Activated T-helper 2 cell treated with anti-CD3 and anti-CD28 coated beads, Interferon-gamma antibody, Interleukin-2, Interleukin-4, amounts not matched to agents 10 μg/mL and 5 μg/mL and 100 μg/mL, durations not matched to agents 14 hours and 24 hours and 36 hours (primary cell): ENCODE results near the gene NPTN. TPM values are rescaled to one million over a fixed set of nuclear protein-coding genes. Genes with fewer than 3 reads are reported as not detected.

ENCODE experiments used
- DNase-seq: peaks from one replicate; pipeline ENCODE4 v3.0.0; 2021; ENCODE audit warnings: low spot score
- H3K27ac Mint-ChIP-seq: one replicate; pipeline ENCODE4 v1.8.0; 2021; ENCODE audit warnings: mixed read lengths
- H3K27me3 Mint-ChIP-seq: one replicate; pipeline ENCODE4 v1.8.0; 2021; ENCODE audit warnings: low read depth, mixed read lengths
- H3K36me3 Mint-ChIP-seq: one replicate; pipeline ENCODE4 v1.8.0; 2021; ENCODE audit warnings: low read depth, mixed read lengths
- H3K4me1 Mint-ChIP-seq: one replicate; pipeline ENCODE4 v1.8.0; 2021; ENCODE audit warnings: low read depth, mixed read lengths
- H3K4me3 Mint-ChIP-seq: one replicate; pipeline ENCODE4 v1.8.0; 2021; ENCODE audit warnings: low read depth, mild to moderate bottlenecking, moderate library complexity, mixed read lengths
- H3K9me3 Mint-ChIP-seq: one replicate; pipeline ENCODE4 v1.8.0; 2021; ENCODE audit warnings: mixed read lengths
- intact Hi-C: fragments of 100-400 bp; cut with micrococcal nuclease; formaldehyde crosslinking; loops from one replicate; pipeline ENCODE4 v1.15.1; 2023
- total RNA-seq: library from RNA; stranded (reverse); gene quantifications from 2 replicates; pipeline ENCODE4 v1.2.3, GENCODE V29; 2022

NPTN gene
- total RNA-seq, 1 donor from 2014 or later, result 76.6 TPM

DNA sequence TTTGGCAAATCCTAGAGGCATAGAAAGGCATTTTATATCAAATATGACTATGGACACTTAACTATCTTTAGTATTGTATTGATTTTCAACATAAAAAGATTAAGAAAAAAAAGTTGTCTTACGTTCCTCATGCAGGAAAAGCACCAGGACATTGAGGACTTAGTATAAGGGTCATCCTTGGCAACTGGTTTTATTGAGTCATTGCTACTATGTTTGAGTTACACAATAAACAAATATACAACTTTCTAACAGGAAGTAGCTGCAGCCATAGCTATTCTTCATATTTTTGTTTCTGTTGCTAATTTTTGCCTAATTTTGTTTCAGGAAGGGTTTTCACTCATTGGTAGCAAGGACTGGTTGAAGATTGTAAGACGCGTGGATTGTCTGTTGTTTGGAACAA, 93.0 kb downstream of the NPTN start:
- Mint-ChIP-seq H3K9me3 (no peaks in the 10 kb centered on the region), H3K27me3 (peaks cover 3% of the 10 kb centered on the region), H3K36me3 (no peaks in the 10 kb centered on the region), H3K27ac (no peak overlapping the region), H3K4me1 (no peaks in the 10 kb centered on the region), H3K4me3 (no peak overlapping the region)
- DNase-seq, result no peak
- intact Hi-C loops, result no loop called here

- H3K9me3 Mint-ChIP-seq, result no peaks in the 10 kb centered on the region
- DNase-seq, result no peak
- no peaks in the 10 kb centered on the region for H3K36me3 Mint-ChIP-seq
- no peak overlapping the region for H3K27ac Mint-ChIP-seq
- H3K4me3 Mint-ChIP-seq, result no peak overlapping the region
- intact Hi-C loops, result no loop called here
- no peaks in the 10 kb centered on the region for H3K4me1 Mint-ChIP-seq
- H3K27me3 Mint-ChIP-seq, result peaks cover 3% of the 10 kb centered on the region
Measured at GRCh38 chr15:73539212-73540128, 93.7 kb downstream of the NPTN start.

DNA sequence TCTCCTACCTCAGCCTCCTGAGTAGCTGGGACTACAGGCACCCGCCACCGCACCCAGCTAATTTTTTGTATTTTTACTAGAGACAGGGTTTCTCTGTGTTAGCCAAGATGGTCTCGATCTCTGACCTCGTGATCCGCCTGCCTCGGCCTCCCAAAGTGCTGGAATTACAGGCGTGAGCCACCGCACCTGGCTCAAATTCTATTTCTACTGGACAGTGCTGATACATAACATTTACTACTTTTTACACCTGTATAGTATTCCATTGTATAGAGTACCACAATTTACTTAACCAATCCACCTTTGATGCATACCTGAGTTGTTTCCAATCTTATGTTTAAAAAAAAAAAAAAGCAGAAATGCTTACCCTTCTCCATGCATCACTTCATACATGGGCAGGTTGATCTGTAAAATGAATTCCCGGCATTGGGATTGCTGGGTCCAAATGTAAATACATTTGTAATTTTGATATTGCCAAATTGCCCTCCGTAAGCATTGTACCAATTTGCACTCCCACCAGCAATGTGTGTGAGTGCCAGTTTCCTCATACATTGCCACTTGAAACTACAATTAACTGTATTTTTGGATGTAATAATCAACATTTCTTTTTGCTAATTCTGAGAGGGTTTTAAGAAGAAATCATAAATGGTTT, 94.5 kb downstream of the NPTN start:
- intact Hi-C loops, result no loop called here
- Mint-ChIP-seq H3K9me3 (no peaks in the 10 kb centered on the region), H3K36me3 (no peaks in the 10 kb centered on the region), H3K27me3 (peaks cover 3% of the 10 kb centered on the region), H3K4me3 (no peak overlapping the region), H3K27ac (no peak overlapping the region), H3K4me1 (no peaks in the 10 kb centered on the region)
- no peak for DNase-seq

- no peak overlapping the region for H3K27ac Mint-ChIP-seq
- intact Hi-C loops, result no loop called here
- no peaks in the 10 kb centered on the region for H3K9me3 Mint-ChIP-seq
- H3K36me3 Mint-ChIP-seq, result no peaks in the 10 kb centered on the region
- peaks cover 3% of the 10 kb centered on the region for H3K27me3 Mint-ChIP-seq
- H3K4me1 Mint-ChIP-seq, result no peaks in the 10 kb centered on the region
- H3K4me3 Mint-ChIP-seq, result no peak overlapping the region
- no peak for DNase-seq
Measured at GRCh38 chr15:73538123-73538522, 95.1 kb downstream of the NPTN start.

GRCh38 chr15:73530649-73531048, 102.5 kb downstream of the NPTN start:
- Mint-ChIP-seq H3K36me3 (no peaks in the 10 kb centered on the region), H3K4me3 (no peak overlapping the region), H3K9me3 (no peaks in the 10 kb centered on the region), H3K27ac (no peak overlapping the region), H3K4me1 (no peaks in the 10 kb centered on the region), H3K27me3 (peaks cover 19% of the 10 kb centered on the region)
- DNase-seq, result no peak
- intact Hi-C loops, result no loop called here

DNA sequence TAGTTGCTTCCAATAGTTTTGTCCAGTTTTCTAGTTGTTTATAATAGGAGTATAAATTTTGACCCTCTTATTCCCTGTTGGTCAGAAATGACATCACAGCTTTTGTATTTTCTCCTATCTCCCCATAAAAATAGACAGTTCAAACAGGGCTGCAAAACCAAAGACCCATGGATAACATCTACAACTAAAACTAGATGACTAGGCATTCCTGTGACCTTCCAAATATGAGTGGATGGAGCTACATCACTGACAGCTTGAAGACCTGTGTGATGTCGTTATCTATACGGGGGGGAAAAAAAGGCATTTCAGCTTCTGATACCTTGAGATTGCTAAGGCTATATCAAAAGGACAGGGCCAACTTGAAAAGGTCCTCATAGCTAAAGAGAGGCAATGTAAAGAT, 105.6 kb downstream of the NPTN start:
- Mint-ChIP-seq H3K36me3 (no peaks in the 10 kb centered on the region), H3K9me3 (no peaks in the 10 kb centered on the region), H3K4me3 (no peak overlapping the region), H3K4me1 (no peaks in the 10 kb centered on the region), H3K27ac (no peak overlapping the region), H3K27me3 (peaks cover 30% of the 10 kb centered on the region)
- no peak for DNase-seq
- intact Hi-C loops, result no loop called here

DNA sequence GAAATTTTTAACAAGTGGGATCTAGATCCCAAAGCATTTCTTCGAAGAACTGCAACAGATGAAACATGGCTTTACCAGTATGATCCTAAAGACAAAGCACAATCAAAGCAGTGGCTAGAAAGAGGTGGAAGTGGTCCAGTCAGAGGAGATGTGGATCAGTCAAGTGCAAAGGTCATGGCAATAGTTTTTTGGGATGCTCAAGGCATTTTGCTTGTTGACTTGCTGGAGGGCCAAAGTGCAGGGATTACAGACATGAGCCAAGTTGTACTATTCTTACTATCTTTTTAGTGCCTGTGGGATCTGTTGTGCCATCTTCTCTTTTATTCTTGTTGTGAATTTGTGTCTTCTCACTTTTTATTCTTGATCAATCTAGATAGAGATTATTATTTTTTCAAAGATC, 108.3 kb downstream of the NPTN start:
- H3K36me3 Mint-ChIP-seq, result no peaks in the 10 kb centered on the region
- no peak overlapping the region for H3K27ac Mint-ChIP-seq
- no peak overlapping the region for H3K4me3 Mint-ChIP-seq
- peaks cover 2% of the 10 kb centered on the region for H3K4me1 Mint-ChIP-seq
- H3K9me3 Mint-ChIP-seq, result no peaks in the 10 kb centered on the region
- peaks cover 38% of the 10 kb centered on the region for H3K27me3 Mint-ChIP-seq
- intact Hi-C loops, result no loop called here
- DNase-seq, result no peak

DNA sequence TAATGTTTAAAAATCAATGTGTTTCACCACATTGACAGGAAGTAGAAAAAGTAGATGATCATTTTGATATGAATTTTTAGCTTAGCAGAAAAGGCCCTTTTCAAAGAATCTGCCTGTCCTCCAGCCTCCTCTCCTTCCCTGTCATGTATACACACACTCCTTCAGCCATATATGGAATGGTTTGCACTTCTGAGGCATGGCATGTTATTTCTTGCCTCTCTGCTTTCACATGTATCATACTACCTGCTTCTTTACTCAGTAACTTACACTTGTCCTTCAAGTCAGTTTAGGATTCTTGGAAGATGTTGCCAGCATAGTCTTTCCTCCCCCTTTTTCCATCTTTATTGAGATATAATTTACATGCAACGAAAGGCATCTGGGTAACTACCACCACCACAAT, 111.2 kb downstream of the NPTN start:
- Mint-ChIP-seq H3K9me3 (no peaks in the 10 kb centered on the region), H3K36me3 (no peaks in the 10 kb centered on the region), H3K4me3 (no peak overlapping the region), H3K27ac (no peak overlapping the region), H3K27me3 (peaks cover 38% of the 10 kb centered on the region), H3K4me1 (peaks cover 8% of the 10 kb centered on the region)
- DNase-seq, result no peak
- intact Hi-C loops, result no loop called here

DNA sequence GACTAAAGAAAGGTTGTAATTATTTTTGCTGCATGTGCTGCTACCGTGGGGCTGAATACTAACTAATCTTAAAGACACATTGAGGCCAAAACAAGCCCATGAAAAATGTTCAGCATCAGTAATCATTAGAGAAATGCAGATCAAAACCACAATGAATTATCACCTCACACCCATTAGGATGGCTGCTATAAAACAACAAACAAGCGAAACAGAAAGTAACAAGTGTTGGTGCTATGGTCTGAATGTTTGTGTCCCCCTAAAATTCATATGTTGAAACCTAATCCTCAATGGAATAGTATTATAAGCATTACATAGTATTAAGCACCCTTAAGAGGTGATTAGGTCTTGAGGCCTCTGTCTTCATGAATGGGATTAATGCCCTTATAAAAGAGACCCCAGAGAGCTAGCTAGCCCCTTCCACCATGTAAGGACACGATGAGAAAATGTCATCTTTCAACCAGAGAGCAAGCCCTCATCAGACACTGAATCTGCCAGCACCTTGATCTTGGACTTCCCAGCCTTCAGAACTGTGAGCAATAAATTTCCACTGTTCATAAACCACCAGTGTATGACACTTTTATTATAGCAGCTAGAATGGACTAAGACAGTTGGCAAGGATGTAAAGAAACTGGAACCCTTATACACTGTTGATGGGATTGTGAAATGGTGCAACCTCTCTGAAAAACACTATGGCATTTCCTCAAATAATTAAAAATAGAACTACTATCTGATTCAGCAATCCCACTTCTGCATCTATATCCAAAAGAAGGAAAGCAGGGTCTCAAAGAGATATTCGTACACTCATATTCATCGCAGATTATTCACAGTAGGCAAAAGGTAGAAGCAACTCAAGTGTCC, 114.1 kb downstream of the NPTN start:
- no peaks in the 10 kb centered on the region for H3K9me3 Mint-ChIP-seq
- no peaks in the 10 kb centered on the region for H3K36me3 Mint-ChIP-seq
- peaks cover 25% of the 10 kb centered on the region for H3K27me3 Mint-ChIP-seq
- H3K27ac Mint-ChIP-seq, result no peak overlapping the region
- H3K4me1 Mint-ChIP-seq, result peaks cover 8% of the 10 kb centered on the region
- intact Hi-C loops, result no loop called here
- DNase-seq, result no peak
- no peak overlapping the region for H3K4me3 Mint-ChIP-seq

DNA sequence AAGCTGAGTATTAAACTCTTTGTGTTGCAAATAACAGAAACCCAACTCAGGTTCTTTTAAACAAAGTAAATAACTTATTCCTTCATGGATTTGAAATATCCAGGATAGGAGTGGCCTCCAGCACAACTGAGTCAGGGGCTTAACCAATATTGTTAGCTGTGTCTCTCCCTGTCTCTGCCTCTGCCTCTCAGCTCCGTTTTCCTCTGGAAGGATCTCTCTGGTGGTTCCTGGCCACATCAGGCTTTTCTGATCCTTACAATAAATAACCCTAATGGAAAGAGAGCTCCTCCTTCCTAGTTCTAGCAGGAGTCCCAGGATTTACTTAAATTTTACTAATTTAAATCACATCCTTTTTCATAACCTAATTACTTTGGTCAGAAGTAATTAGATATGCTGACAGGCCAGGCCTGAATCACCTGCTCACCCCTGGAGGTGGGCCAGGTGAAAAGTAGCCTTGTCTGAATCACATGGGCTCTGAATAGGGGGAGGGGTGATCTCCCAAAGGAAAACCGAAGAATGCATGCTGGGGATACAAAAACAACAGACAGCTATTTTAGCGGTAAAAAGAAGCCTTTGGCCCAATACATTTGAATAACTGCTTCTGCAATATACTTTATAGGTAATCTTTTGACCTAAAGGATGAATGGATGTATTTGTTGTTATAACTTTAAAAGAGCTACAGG, 114.9 kb downstream of the NPTN start:
- Mint-ChIP-seq H3K4me1 (peaks cover 8% of the 10 kb centered on the region), H3K4me3 (no peak overlapping the region), H3K9me3 (no peaks in the 10 kb centered on the region), H3K36me3 (no peaks in the 10 kb centered on the region), H3K27me3 (peaks cover 20% of the 10 kb centered on the region), H3K27ac (no peak overlapping the region)
- no peak for DNase-seq
- intact Hi-C loops, result no loop called here

DNA sequence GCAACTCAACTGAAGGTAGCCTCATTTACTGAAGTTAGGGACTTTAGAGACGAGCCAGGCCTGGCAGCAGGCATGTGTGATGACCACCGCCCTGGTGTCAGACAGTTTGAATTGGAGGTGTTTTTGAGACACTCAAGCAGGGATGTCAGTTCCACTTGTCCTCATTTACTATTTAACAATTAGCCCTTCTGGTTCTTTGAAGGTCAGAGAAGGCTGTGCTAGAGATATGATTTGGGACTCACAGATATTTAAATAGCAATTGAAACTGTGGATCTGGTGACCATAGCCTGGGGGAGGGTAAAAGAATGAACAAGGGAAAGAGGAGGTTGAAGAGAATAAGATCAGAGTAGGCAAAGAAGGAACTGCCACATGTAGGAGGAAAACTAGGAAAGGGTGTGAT, 115.6 kb downstream of the NPTN start:
- H3K9me3 Mint-ChIP-seq, result no peaks in the 10 kb centered on the region
- peaks cover 20% of the 10 kb centered on the region for H3K27me3 Mint-ChIP-seq
- DNase-seq, result no peak
- intact Hi-C loops, result no loop called here
- peaks cover 8% of the 10 kb centered on the region for H3K4me1 Mint-ChIP-seq
- H3K36me3 Mint-ChIP-seq, result no peaks in the 10 kb centered on the region
- H3K4me3 Mint-ChIP-seq, result no peak overlapping the region
- H3K27ac Mint-ChIP-seq, result no peak overlapping the region

DNA sequence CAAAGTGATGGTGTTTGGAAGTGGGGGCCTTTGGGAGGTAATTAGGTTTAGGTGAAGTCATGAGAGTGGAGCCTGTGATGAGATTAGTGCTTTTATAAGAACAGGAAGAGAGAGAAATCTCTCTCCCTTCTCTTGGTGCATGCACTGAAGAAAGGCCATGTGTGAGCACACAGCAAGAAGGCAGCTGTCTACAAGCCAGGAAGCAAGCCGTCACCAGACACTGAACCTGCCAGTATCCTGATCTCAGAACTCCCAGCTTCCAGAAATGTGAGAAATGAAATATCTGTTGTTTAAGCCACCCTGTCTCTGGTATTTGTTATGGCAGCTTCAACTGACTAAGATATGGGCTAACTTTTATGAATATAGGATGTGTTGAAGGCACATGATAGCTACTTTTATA, 117.7 kb downstream of the NPTN start:
- Mint-ChIP-seq H3K9me3 (no peaks in the 10 kb centered on the region), H3K36me3 (no peaks in the 10 kb centered on the region), H3K27me3 (peaks cover 10% of the 10 kb centered on the region), H3K27ac (no peak overlapping the region), H3K4me3 (no peak overlapping the region), H3K4me1 (peaks cover 5% of the 10 kb centered on the region)
- intact Hi-C loops, result no loop called here
- DNase-seq, result no peak
